ENCODE data around the gene MEGF6. TPM values are rescaled to one million over a fixed set of nuclear protein-coding genes. Genes with fewer than 3 reads are reported as not detected.
A peak's percentile ranks its signal among the peaks of the same experiment; 100 is the strongest.

The MEGF6 gene
- total and polyA plus RNA-seq, 4 donors: 17.7 to 54.2 (median 48.2) TPM

- Histone ChIP-seq H3K4me1 (ENCODE audit: control insufficient read depth in 5 of 5, insufficient read depth in 5 of 5, low read length in 5 of 5) (peaks cover 0 to 23% (median 0%) of the 10 kb centered on the region in 5 donors), H3K9ac (ENCODE audit: insufficient read depth in 1 of 2, low read length in 2 of 2) (no peak overlapping the region), H3K9me3 (ENCODE audit: control insufficient read depth in 4 of 4, insufficient read depth in 3 of 4, low read length in 3 of 4) (no peaks in the 10 kb centered on the region), H3K36me3 (ENCODE audit: control insufficient read depth in 4 of 4, insufficient read depth in 4 of 4, low read length in 4 of 4) (no peaks in the 10 kb centered on the region), H3K27me3 (ENCODE audit: control insufficient read depth in 3 of 3, insufficient read depth in 3 of 3, low read length in 2 of 3) (no peaks in the 10 kb centered on the region), H3K27ac (ENCODE audit: low read depth in 1 of 2, low read length in 1 of 2) (no peak overlapping the region), H3K4me3 (no peak overlapping the region)
- DNase-seq (peak in 1 of 3 donors; percentile 18), ATAC-seq (ENCODE audit: insufficient read depth, low FRiP score) (no peak)
- TF ChIP-seq, protein P1, sequence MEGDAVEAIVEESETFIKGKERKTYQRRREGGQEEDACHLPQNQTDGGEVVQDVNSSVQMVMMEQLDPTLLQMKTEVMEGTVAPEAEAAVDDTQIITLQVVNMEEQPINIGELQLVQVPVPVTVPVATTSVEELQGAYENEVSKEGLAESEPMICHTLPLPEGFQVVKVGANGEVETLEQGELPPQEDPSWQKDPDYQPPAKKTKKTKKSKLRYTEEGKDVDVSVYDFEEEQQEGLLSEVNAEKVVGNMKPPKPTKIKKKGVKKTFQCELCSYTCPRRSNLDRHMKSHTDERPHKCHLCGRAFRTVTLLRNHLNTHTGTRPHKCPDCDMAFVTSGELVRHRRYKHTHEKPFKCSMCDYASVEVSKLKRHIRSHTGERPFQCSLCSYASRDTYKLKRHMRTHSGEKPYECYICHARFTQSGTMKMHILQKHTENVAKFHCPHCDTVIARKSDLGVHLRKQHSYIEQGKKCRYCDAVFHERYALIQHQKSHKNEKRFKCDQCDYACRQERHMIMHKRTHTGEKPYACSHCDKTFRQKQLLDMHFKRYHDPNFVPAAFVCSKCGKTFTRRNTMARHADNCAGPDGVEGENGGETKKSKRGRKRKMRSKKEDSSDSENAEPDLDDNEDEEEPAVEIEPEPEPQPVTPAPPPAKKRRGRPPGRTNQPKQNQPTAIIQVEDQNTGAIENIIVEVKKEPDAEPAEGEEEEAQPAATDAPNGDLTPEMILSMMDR (IDR thresholded peaks at IDR 0.05; ENCODE audit: control extremely low read depth, extremely low read depth): no peak
- 85% methylated on average over 32 to 35 of the region's 35 CpGs for WGBS, 2 donors
Measured at GRCh38 chr1:3467096-3468036, 143.9 kb downstream of the MEGF6 start.

GRCh38 chr1:3466366-3467075, 144.8 kb downstream of the MEGF6 start:
- H3K9ac ChIP-seq (ENCODE audit: insufficient read depth in 1 of 2, low read length in 2 of 2): no peak overlapping the region
- H3K9me3 ChIP-seq (ENCODE audit: control insufficient read depth in 4 of 4, insufficient read depth in 3 of 4, low read length in 3 of 4): no peaks in the 10 kb centered on the region
- H3K4me1 ChIP-seq (ENCODE audit: control insufficient read depth in 5 of 5, insufficient read depth in 5 of 5, low read length in 5 of 5): peaks cover 0 to 15% (median 0%) of the 10 kb centered on the region in 5 donors
- H3K27me3 ChIP-seq (ENCODE audit: control insufficient read depth in 3 of 3, insufficient read depth in 3 of 3, low read length in 2 of 3): no peaks in the 10 kb centered on the region
- DNase-seq (peak in 1 of 3 donors; percentile 11), ATAC-seq (ENCODE audit: insufficient read depth, low FRiP score) (no peak)
- H3K4me3 ChIP-seq: no peak overlapping the region
- H3K36me3 ChIP-seq (ENCODE audit: control insufficient read depth in 4 of 4, insufficient read depth in 4 of 4, low read length in 4 of 4): no peaks in the 10 kb centered on the region
- 92 to 94% methylated on average over 16 of the region's 16 CpGs for WGBS, 2 donors
- TF ChIP-seq, protein P1 (IDR thresholded peaks at IDR 0.05; ENCODE audit: control extremely low read depth, extremely low read depth): no peak
- H3K27ac ChIP-seq (ENCODE audit: low read depth in 1 of 2, low read length in 1 of 2): no peak overlapping the region

- no peaks in the 10 kb centered on the region for H3K36me3 ChIP-seq (ENCODE audit: control insufficient read depth in 4 of 4, insufficient read depth in 4 of 4, low read length in 4 of 4)
- DNase-seq (no peak), ATAC-seq (ENCODE audit: insufficient read depth, low FRiP score) (no peak)
- TF ChIP-seq, protein P1 (IDR thresholded peaks at IDR 0.05; ENCODE audit: control extremely low read depth, extremely low read depth): no peak
- no peak overlapping the region for H3K9ac ChIP-seq (ENCODE audit: insufficient read depth in 1 of 2, low read length in 2 of 2)
- WGBS, 2 donors: 84 to 86% methylated on average over 17 of the region's 17 CpGs
- H3K4me1 ChIP-seq (ENCODE audit: control insufficient read depth in 5 of 5, insufficient read depth in 5 of 5, low read length in 5 of 5): peaks cover 0 to 9% (median 0%) of the 10 kb centered on the region in 5 donors
- no peak overlapping the region for H3K27ac ChIP-seq (ENCODE audit: low read depth in 1 of 2, low read length in 1 of 2)
- H3K27me3 ChIP-seq (ENCODE audit: control insufficient read depth in 3 of 3, insufficient read depth in 3 of 3, low read length in 2 of 3): no peaks in the 10 kb centered on the region
- H3K9me3 ChIP-seq (ENCODE audit: control insufficient read depth in 4 of 4, insufficient read depth in 3 of 4, low read length in 3 of 4): no peaks in the 10 kb centered on the region
- H3K4me3 ChIP-seq: no peak overlapping the region
Measured at GRCh38 chr1:3465935-3466321, 145.4 kb downstream of the MEGF6 start.
